ENCODE data around the gene MYBPC2. TPM values are rescaled to one million over a fixed set of nuclear protein-coding genes. Genes with fewer than 3 reads are reported as not detected.

Gene MYBPC2
- total and polyA plus RNA-seq, 9 of the 15 experiments (the other 6 are each of a cell fraction or from before 2014, with no cell fraction given): 0.01 to 0.14 (median 0.04) TPM; not detected in 6

GRCh38 chr19:50464348-50464747 lies 31.7 kb downstream of the MYBPC2 start:
- BruUV-seq (replicated peaks): no TSS peak
- Histone ChIP-seq H4K20me1 (replicated peaks; ENCODE audit: control insufficient read depth, insufficient read depth, low read length) (no peaks in the 10 kb centered on the region), H3K79me2 (ENCODE audit: control insufficient read depth, insufficient read depth, low read length) (no peaks in the 10 kb centered on the region), H3K36me3 (ENCODE audit: control insufficient read depth, insufficient read depth, low read length) (no peaks in the 10 kb centered on the region), H3K27ac (ENCODE audit: extremely low read depth, low read depth, low read length) (no peak overlapping the region), H3K4me3 (no peak overlapping the region), H3K9ac (ENCODE audit: insufficient read depth in 1 of 2, low read depth in 2 of 2, low read length in 2 of 2) (peak overlapping the region in 1 of 2 experiments; percentile 39; a peak in 1 of 4 replicates), H3K27me3 (ENCODE audit: control insufficient read depth in 2 of 2, insufficient read depth in 2 of 2, low read length in 2 of 2) (peaks cover 0 to 12% of the 10 kb centered on the region in 2 experiments; a peak in 2 of 5 replicates), H2AFZ (ENCODE audit: low read depth, low read length) (no peak overlapping the region), H3K4me2 (ENCODE audit: insufficient read depth, low read length) (no peak overlapping the region), H3K9me1 (ENCODE audit: control insufficient read depth, insufficient read depth, low read length) (no peaks in the 10 kb centered on the region), H3K4me1 (replicated peaks in 1 of 2; ENCODE audit: control insufficient read depth in 2 of 2, insufficient read depth in 2 of 2, low read length in 2 of 2) (peaks cover 12 to 42% of the 10 kb centered on the region in 2 experiments; a peak in 4 of 5 replicates), H3K9me3 (replicated peaks; ENCODE audit: control insufficient read depth, insufficient read depth, low read depth, low read length) (no peaks in the 10 kb centered on the region)
- in situ Hi-C loops (cut with MboI) (loop anchor here (5.0 kb wide), 1 partner anchor 97 kb away; the partner anchor contains the start of gene NAPSA), intact Hi-C loops (cut with micrococcal nuclease) (no loop called here)
- CTCF ChIA-PET (ENCODE audit: low intra/inter-chr PET ratio): interaction anchor here (0.9 kb wide), 1 partner anchor 15 kb away, joined by 5 read pairs; no protein-coding TSS in a partner anchor
- POLR2A ChIA-PET: interaction anchor here (1.3 kb wide), 1 partner anchor 93 kb away, joined by 3 read pairs; no protein-coding TSS in a partner anchor
- WGBS (ENCODE audit: insufficient coverage, low coverage, missing lambda C conversion rate): 32% methylated on average over 18 of the region's 19 CpGs
- no peak for DNase-seq (ENCODE audit: extremely low read depth in 1 of 4, low spot score in 3 of 4)
- no peak for ATAC-seq
- FAIRE-seq: no peak
- TF ChIP-seq ETS1 (conservative IDR thresholded peaks at IDR 0.05; ENCODE audit: control insufficient read depth, low read depth, low read length): no peak
- no peak for TF ChIP-seq ZNF121 (CRISPR knock-in tag; conservative IDR thresholded peaks at IDR 0.05)
- TF ChIP-seq ZNF445 (CRISPR knock-in tag; IDR thresholded peaks at IDR 0.05; ENCODE audit: low read depth): no peak
- TF ChIP-seq ETS2 (tag; IDR thresholded peaks at IDR 0.05; ENCODE audit: borderline replicate concordance, poor library complexity, severe bottlenecking): no peak
- no peak for TF ChIP-seq POLR2B (IDR thresholded peaks at IDR 0.05; ENCODE audit: low read depth, partially characterized antibody)
- no peak for TF ChIP-seq GATAD2A (IDR thresholded peaks at IDR 0.05)
- no peak for TF ChIP-seq ZNF592 (IDR thresholded peaks at IDR 0.05)
- TF ChIP-seq WHSC1 (IDR thresholded peaks at IDR 0.05; ENCODE audit: low read length): no peak
- no peak for TF ChIP-seq SETDB1 (IDR thresholded peaks at IDR 0.05; ENCODE audit: low read length)
- TF ChIP-seq ZNF263 (CRISPR knock-in tag; IDR thresholded peaks at IDR 0.05; ENCODE audit: borderline replicate concordance): no peak
- TF ChIP-seq CHD4 (IDR thresholded peaks at IDR 0.05; ENCODE audit: insufficient read depth, insufficient replicate concordance, low read depth, low read length, poor library complexity, severe bottlenecking): no peak
- no peak for TF ChIP-seq MECOM (CRISPR knock-in tag; IDR thresholded peaks at IDR 0.05)
- TF ChIP-seq ZNF778 (CRISPR knock-in tag; IDR thresholded peaks at IDR 0.05): no peak
- no peak for TF ChIP-seq FOSL1 (tag; conservative IDR thresholded peaks at IDR 0.05)

Measured in K562 (cell line).